NCI-H1417 treated with DMSO at 0.1 percent for 48 hours (cell line): ENCODE data around the gene C1orf141.
"Not testable (repeated sequence)": the region's sequence is repeated elsewhere in the genome, so short reads cannot be mapped to it uniquely, and the experiment has no call there.

ENCODE experiments used
- DNase-seq: peaks from one replicate; lab custom pipeline; 2025; lab: John Stamatoyannopoulos, UW

Gene C1orf141

DNA sequence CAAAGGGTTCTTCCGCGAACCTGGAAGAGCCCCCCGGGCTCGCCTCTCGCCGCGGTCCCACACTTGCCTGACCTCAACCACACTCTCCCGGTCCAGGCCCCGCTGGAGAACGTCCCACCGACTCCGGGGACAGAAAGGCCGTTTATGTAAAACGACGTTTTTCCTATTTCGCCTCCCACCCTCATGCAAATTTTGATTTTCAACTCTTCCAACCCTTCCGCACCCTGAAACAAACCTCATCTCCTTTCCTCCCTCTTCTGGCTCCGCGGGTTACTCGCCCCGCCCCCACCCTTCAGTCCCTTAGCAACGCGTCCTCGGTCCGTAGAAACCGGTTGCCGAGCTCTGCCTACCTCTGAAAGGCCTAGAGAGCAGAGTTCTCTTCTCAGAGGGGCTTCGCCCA, at the start of gene C1orf141:
C1orf141 (minus strand) TSS at position 276 of the 400 bp plus-strand sequence. CDS start 7,730 bp downstream, outside the sequence.
- DNase-seq: no peak

DNA sequence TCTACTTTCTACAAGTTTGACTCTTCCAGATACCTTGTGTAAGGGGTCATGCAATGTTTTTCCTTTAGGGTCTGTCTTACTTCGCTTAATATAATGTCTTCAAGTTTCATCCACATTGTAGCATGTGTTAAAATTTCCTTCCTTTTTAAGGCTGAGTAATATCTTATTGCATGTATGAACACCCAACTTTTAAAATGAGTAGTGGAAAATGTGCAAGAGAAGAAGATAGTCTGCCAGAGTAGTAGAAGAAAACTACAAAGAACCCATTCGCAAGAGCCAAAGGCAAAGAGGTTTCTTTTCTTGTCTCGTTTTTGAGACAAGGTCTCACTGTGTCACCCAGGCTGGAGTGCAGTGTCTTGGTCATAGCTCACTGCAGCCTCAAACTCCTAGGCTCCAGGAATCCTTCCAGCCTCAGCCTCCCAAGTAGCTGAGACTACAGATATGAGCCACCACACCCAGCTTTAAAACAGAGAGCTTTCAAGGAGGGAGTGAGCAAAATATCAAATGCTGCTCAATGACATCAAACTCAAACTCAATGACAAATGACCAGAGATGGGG, 40.8 kb upstream of the C1orf141 start:
- no peak for DNase-seq

DNA sequence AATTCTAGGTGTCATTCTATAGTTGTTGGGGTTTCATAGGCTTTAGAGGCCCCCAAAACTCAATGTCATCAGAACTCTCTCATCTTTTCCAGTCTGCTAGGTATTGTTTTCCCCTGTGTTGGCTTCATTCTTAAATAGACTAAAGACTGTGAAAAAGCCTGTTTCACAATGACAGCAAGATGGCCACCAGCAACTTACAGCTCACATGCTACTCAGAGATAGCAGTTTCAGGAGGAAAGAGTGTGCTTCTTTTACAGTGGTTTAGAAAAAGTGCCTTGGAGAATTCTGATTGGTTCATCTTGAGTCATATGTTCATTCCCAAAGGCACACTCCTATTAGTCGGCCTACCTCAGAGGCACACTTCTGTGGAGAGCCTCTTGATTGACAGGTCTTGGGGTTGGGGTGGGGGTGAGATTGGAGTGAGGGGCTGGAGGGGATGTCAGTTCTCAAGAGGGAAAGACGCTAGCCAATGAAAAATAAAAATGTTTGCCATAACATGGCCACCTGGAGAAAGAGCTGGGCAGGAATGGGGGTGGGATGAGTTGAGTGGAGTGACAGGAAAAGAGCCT, 40.0 kb upstream of the C1orf141 start:
- DNase-seq: no peak

DNA sequence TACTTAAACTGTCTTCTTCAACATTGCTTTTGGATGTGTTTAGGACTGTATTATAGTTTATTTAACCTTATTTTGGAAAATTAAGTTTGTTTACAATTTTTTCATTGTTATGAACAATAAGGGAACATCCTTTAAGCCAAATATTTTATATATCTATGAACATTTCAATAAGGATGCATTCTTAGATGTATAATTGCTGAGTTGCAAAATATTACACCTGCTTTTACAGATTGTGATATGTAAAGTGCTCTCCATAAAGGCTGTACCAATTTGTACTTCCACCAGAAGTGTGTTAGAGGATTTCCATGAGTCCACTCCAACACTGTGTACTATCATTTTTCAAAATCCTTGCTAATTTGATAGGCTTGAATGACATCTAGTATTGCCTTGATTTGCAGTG, 39.2 kb upstream of the C1orf141 start:
- no peak for DNase-seq

DNA sequence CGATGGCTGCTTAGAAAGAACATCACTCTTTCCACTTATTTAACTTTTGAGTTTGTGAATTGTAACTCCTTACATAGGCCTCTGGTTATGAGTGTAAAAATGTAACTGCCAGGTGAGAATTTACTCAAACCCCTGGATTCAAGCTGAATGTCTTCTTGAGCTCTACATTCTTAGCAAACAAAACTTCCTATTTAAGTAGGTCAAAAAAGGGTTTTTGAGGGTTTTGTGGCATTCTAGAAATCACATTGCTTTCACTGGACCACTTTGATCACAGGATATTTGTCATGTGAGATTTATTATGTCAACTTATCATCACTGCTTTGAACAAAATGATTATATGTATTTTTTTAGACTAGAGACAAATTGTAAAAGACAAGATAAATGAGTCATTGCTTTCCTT, 37.2 kb upstream of the C1orf141 start:
- DNase-seq: no peak

DNA sequence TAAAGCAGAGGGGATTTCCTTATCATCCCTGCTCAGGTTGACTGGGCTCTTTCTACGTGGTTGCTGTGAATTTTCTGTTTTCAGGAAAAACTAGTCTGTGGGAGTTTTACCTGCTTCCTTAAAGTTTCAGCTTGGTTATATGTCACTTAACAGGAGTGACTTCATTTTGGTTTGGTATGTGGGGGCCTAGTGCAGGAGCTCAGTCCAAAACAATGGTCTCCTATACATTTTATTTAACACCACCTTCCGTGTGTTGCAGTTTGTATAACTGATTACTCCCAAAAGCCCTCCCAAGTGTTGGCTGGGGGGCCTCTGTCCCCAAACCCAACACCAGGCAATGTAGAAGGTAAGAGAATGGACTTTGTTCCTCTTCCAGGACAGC, 36.8 kb upstream of the C1orf141 start:
- DNase-seq: no peak

DNA sequence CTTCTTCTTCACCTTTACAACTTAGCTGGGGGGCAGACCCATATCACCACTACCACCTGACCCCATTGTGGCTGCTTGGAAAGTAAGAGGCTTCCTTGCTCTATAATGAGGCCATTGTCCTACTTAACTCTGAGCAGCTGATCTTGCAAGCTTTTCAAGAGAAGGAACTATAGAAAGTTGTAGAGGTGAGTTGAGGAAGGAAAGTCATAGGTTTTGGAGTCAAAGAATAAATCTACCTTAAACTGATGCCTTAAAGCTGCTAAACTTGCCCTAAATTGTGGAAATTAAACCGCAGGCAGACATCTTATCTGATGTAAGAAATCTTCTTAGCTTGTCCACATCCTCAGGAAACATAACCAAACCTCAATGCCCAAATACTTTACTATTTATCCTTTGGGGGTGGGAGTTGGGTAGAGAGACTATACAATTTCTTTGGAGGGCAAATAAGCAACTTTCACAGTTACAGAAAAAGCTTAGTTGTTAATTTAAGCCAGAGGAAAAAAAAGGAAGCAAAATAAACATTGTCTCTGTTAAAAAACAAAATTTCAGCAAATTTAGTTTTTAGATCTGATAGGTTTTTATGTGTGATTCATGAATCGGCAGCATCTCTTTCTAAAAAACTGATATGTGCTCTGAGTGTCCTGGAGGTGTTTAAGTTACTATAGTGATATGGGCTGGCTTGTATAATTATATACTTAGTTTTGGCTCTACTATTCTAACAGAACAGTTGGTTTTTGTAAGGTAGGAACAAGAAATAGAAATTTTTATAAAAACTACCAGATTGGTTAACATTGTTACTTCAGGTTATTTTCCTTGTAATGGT, 36.2 kb upstream of the C1orf141 start:
- no peak for DNase-seq

DNA sequence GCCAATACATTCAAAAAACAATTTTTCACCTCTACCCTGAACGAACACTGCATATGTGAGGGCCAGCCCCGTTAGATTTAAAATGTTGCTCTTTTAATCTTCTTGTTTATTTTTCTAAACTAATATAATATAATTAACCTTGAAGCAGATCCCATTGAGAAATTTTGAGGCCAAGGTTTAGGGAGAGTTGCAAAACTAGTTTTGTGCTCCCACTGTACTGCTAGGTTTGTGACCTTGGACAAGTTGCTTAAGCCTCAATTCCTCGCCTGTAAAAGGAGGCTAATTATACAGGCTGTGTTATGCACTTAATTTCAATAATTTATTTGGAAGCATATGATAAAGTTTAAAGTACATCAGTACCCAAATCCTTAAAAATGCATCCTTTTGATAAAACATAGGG, 35.2 kb upstream of the C1orf141 start:
- DNase-seq: no peak

DNA sequence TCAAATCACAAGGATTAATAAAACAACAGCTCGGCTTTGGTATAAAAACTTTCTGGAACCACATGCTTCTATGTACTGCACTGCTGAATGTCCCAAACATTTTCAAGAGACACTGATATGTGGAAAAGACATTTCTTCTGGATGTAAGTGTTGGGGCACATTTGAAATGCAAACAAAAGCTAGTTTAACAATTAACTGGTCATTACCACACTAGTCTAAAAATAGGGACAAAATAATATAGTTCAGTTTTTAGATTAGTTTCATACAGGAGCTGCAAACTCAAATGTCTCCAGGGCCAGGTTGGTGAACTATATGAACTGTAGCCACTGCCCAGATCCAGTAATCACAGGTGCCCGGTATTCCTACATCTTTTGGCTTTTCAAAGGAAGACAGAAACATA, 34.7 kb upstream of the C1orf141 start:
- DNase-seq: no peak

DNA sequence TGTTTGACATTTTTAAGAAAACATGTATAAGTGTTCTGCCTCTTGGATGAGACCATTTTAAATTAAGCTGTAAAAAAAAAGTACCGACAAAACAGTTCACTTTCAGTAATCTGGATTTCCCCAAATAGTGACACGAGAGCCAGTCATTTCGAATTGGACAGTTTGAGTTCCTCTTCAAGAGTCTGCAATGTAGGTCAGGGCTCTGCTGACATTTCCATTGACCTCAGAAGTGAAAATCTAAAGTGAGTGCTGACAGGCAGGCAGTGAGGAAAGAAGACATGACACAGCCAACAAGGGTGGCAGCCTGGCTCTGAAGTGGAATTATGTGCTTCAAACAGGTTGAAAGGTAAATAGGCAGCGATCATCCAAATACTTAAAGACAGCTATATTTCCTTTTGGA, 31.4 kb upstream of the C1orf141 start, which contains the start of gene IL23R:
IL23R (plus strand) TSS at position 259 of the 400 bp plus-strand sequence. CDS start 1,667 bp downstream, outside the sequence.
- DNase-seq: no peak

DNA sequence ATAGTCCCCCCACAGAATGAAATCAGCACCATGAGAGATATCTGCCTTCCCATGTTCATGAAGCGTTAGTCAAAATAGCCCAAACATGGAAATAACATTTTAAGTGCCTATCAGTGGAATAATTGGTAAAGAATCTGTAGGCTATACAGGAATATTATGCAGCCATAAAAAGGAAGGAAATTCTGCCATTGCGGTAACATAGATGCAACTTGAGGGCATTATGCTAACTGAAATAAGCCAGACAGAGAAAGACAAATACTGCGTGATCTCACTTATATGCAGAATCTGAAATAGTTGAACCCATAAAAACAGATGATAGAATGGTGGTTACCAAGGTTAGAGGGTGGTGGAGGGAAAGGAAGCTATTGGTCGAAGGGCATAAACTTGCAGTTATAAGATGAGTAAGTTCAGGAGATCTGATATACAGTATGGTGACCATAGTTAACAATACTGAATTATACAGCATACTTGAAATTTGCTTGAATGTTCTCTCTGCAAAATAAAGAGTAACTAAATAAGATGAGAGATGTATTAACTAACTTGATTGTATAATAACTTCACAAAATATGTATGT, 30.8 kb upstream of the C1orf141 start:
- DNase-seq: no peak

DNA sequence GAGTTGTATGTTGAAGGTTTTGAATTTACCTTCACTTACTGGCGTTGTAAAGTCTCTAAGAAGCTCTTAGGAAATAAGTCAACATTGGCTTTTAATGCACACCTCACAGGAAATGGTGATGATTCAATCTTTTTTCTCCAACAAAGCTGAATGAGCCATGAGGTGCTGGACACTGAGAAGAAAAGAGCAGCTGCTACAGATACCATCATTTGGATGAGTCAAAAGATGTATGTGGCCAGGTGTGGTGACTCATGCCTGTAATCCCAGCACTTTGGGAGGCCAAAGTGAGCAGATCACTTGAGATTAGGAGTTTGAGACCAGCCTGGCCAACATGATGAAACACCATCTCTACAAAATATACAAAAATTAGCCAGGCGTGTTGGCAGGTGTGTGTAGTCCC, 28.2 kb upstream of the C1orf141 start:
- no peak for DNase-seq

DNA sequence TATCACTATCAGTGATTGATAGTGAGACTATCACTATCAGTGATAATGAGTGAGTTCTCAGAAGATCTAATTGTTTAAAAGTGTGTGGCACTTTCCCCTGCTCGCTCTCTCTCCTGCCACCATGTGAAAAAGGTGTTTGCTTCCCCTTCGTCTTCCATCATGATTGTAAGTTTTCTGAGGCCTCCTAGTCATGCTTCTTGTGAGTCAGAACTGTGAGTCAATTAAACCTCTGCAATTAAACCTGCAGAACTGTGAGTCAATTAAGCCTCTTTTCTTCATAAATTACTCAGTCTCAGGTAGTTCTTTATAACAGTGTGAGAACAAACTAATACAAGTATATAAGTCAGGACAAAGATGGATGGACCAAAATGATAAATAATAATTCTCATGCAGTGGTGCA, 24.5 kb upstream of the C1orf141 start:
- DNase-seq: no peak

DNA sequence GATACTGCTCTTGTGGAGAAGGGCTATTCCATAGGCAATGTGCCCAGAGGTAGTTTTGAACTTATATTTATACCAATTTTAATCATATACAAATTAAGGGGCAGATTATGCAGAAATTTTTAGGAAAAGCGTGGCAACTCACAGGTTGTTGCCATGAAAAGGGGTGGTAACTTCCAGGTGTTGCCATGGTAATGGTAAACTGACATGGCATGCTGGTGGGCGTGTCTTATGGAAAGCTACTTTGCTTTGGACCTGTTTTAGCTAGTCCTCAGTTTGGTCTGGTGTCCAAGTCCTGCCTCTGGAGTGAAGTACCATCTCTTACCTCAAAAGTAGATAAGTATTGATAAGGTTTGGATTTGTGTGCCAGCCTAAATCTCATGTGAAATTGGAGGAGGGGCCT, 23.6 kb upstream of the C1orf141 start:
- no peak for DNase-seq

DNA sequence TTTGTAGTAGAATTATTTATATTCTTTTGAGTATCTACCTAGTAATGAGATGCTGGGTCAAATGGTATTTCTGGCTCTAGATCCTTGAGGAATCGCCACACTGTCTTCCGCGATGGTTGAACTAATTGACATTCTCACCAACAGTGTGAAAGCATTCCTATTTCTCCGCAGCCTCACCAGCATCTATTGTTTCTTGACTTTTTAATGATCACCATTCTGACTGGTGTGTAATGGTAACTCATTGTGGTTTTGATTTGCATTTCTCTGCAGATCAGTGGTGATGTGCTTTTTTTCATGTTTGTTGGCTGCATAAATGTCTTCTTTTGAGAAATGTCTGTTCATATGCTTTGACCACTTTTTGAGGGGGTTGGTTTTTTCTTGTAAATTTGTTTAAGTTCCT, 16.2 kb upstream of the C1orf141 start:
- no peak for DNase-seq

DNA sequence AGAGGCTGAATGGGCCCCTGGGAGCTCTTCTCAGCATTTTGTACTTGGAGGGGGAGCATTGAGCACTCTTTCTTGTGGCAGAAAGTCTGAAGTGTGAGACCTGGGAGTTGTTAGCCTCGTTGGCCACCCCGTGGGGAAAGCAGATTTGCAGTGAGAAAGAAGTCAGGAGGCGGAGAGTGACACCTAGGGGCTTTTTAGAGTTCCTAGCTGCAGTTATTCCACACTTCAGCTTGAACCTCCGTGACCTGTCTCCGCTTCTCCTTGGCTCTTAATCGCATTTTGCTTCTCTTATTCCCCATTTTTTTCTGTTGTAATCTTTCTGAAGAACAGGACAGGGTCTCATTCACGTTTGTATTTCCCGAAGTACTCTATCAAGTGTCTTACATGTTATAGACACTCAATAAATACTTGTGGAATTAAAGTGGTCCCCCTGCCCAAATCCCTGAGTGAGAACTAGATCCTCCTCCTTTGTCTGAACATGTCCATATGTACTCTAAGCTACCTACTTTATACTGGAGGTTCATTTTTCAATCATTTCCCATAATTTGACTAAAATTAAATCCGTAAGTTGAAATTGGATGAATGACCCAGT, 14.5 kb upstream of the C1orf141 start:
- peak; percentile 46 for DNase-seq

DNA sequence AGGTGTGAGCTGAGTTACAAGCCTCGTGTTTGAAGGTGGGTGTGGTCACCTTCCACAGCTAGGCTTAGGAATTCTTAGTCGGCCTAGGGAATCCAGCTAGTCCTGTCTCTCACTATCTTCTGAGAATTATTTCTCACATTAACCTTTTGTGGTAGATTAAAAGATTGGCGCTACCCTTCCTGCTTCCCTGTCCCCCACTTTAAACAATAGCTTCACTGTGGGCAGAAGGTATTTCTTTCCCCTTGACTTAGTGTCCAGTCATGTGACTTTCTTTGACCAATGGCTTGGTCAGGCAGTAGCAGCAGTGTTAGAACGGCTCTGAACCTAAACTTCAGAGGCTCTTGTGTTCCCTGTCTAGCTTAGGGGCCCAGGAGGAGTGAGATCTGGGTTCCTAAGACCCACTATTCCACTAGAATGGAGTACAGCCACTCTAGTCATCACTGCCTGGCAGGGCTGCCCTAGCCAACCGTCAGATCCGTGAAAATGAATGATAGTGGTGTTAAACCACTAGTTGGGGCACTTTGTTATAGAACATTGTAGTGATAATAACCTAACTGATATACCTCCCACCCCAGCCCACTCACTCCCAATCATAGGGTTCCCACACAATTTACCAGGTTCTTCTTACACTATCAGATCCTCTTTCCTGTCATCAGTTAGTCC, 13.9 kb upstream of the C1orf141 start:
- no peak for DNase-seq

DNA sequence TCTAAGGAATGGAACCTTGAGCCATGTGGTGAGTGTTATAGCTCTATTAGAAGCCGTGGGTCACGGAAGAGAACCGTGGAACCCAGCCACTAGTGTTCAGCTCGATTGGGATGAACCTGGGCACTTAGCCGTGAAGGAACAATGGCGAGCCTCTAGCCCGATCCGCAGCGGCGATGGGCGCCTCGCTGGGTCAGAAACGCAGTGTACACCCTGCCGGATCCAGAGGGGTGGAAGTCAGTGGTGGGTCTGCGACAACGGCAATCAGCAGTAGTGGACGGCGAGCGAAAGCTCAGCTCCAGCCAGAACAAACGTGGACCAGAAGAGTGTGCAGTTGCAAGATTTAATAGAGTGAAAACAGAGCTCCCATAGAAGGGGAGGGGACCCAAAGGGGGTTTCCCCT, 13.2 kb upstream of the C1orf141 start:
- DNase-seq: not testable (repeated sequence)

DNA sequence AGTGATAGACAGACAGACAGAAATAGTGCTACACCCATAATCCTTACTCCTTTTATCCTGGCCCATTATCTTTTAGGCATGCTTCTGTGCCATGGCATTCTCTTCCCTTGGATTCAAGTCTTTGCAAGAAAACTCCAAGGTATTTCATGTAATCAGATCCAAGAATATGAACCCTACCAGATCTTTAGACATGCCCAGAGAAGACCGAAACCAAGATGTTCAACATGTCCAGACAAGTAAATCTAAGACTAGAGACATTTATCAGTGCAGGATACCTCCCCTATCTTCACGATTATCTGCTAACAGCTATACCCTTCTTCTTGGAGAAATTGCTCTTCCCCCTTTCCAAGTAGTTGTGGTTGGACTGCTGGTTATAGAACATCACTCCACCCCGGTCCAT, 11.8 kb upstream of the C1orf141 start:
- DNase-seq: no peak

DNA sequence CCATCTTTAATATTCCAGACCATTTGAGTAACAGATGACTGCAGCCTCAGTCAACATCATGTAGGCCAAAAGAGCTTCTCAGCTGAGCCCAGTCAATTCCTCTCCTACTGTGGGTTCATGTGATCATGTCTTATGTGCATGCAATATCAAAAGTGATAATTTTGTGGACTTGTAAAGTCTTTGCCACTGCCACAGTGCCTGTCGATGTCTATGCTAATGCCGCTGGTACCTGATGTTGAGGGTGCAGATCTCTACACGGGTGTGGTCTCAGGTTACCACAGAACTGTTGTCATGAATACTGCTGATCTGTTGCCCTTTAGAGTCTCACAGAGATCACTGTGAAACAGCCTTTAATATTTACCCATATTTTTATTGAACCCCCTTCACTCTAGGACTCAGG, 11.3 kb upstream of the C1orf141 start:
- no peak for DNase-seq

DNA sequence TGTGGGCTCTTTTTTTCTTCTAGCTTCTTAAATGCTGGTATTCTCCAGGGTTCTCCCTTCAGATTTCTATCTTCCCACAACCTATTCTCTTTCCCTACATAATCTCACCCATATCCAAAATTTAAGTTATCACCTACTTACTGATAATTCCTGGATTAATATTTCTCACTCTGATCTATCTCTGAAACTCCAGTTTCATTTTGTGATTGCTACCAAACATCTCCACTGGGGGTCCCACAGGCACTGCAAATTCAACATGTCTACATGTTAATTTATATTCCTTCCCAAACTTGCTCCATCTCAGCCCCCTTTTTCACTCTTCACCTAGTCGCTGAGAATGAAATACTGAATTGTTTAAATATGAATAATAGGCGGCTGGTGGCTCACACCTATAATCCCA, 9.9 kb upstream of the C1orf141 start:
- DNase-seq: no peak

DNA sequence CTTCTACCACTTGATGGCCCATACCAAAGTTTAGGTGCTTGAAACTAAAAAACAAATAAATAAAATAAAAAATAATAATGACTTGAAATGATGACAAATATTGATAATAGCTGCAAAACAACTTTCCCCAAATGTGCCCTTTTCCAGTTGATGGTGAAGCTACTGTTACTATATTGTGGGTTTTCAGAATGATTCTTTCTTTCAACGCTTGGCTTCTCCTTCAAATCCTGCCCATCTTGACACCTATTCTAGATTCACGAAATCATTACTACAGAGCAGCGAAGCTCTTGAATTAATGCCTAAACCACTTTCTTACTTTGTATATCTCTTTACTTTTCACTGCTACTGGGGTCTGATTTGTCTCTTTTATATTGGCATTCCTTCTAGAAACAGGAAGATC, 9.2 kb upstream of the C1orf141 start:
- DNase-seq: no peak
